Fibroblast of the aortic adventitia (primary cell): ENCODE results near the gene BAIAP2L2. TPM values are rescaled to one million over a fixed set of nuclear protein-coding genes. Genes with fewer than 3 reads are reported as not detected.

ENCODE experiments used
- DNase-seq: peaks from one replicate; pipeline ENCODE4 v3.0.0-alpha.2; 2010; ENCODE audit warnings: low read depth
- H3K4me3 ChIP-seq: 2 replicates; pipeline ENCODE4 v1.5.1; 2011; ENCODE audit warnings: low read depth, mild to moderate bottlenecking, control low read depth, low read length, moderate library complexity
- total RNA-seq: library from RNA; depleted of rRNA; stranded (reverse); fragments of >200 nt; gene quantifications from 2 replicates; pipeline ENCODE4 v1.2.3, GENCODE V29; 2012; ENCODE audit warnings: low replicate concordance
- TF ChIP-seq, protein P1 (sequence below): IDR thresholded peaks from 2 replicates; pipeline ENCODE4 v1.5.1; 2011; ENCODE audit warnings: mild to moderate bottlenecking, low read length, control low read depth, inconsistent platforms; ENCODE audit not compliant: insufficient read depth

BAIAP2L2 gene
- total RNA-seq, 1 donor: 6.0 TPM

DNA sequence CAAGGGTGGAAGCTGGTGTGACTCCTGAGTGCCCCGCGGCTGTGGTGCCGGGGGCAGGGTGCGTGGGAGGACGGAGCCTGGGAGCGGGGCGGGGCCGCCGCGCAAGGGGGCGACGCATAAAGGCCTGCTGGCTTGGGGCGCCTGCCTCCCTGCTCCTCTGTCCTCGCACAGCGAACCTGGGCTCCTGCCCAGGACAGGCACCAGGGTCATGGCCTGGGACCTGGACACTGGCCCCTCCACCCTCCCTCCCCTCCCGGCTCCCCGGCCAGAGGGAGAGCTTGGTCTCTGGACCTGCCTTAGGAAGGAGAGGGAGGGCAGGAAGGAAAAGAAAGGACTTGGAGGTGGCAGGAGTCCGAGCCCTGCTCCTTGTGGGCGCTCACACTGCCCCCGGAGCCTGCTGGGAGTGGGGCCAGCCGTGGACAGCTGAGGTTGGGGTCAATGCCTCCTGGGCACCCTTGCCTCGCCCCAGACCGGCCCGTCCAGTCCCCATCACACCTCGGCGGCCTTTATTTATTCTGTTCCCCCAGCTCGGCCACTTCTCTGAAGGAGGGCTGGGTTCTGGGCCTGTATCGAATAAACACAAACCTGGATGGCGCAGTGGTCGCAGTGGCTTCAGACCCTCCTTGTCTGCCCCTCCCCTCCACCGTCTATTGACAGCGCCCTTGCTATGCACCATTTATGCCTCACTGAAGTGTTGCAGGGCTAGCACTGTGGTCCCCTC lies 35.2 kb downstream of the BAIAP2L2 start:
- DNase-seq: no peak
- no peak overlapping the region for H3K4me3 ChIP-seq
- TF ChIP-seq, protein P1, sequence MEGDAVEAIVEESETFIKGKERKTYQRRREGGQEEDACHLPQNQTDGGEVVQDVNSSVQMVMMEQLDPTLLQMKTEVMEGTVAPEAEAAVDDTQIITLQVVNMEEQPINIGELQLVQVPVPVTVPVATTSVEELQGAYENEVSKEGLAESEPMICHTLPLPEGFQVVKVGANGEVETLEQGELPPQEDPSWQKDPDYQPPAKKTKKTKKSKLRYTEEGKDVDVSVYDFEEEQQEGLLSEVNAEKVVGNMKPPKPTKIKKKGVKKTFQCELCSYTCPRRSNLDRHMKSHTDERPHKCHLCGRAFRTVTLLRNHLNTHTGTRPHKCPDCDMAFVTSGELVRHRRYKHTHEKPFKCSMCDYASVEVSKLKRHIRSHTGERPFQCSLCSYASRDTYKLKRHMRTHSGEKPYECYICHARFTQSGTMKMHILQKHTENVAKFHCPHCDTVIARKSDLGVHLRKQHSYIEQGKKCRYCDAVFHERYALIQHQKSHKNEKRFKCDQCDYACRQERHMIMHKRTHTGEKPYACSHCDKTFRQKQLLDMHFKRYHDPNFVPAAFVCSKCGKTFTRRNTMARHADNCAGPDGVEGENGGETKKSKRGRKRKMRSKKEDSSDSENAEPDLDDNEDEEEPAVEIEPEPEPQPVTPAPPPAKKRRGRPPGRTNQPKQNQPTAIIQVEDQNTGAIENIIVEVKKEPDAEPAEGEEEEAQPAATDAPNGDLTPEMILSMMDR: no peak

DNA sequence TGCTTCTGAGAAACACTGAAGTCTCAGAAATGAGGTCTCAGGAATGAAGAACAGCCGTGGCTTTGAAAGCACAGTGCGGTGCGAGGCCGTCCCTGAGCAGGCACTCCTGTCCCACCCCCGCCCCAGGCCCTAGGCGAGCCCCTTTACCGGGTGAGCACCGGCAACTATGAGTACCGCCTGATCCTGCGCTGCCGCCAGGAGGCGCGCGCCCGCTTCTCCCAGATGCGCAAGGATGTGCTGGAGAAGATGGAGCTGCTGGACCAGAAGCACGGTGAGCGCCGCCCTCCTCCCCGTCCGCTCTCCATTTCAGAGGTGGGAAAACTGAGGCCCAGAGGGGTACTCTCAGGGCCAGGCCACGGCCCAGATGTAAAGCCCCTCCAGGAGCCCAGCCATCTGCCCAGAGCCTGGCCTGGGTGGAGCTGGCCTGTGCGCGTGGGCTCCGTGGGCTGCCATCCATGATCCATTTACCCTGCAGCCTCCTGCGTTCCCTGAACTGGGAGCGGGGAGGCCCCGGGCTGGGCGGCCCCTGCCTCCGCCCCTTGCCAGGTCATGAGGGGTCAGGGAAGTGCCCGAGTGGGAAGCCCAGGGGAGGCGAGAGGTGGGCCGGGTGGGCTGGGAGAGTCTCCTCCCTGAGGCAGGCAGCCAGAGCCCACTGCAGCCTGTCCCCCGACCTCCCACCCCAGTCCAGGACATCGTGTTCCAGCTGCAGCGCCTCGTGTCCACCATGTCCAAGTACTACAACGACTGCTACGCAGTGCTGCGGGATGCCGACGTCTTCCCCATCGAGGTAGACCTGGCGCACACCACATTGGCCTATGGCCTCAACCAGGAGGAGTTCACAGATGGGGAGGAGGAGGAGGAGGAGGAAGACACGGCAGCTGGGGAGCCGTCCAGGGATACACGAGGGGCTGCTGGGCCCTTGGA lies 36.0 kb downstream of the BAIAP2L2 start:
- no peak overlapping the region for H3K4me3 ChIP-seq
- TF ChIP-seq, protein P1: peak; percentile 54
- peak; percentile 29 for DNase-seq

GRCh38 chr22:38073150-38074130 lies 37.0 kb downstream of the BAIAP2L2 start:
- TF ChIP-seq, protein P1: no peak
- DNase-seq: no peak

DNA sequence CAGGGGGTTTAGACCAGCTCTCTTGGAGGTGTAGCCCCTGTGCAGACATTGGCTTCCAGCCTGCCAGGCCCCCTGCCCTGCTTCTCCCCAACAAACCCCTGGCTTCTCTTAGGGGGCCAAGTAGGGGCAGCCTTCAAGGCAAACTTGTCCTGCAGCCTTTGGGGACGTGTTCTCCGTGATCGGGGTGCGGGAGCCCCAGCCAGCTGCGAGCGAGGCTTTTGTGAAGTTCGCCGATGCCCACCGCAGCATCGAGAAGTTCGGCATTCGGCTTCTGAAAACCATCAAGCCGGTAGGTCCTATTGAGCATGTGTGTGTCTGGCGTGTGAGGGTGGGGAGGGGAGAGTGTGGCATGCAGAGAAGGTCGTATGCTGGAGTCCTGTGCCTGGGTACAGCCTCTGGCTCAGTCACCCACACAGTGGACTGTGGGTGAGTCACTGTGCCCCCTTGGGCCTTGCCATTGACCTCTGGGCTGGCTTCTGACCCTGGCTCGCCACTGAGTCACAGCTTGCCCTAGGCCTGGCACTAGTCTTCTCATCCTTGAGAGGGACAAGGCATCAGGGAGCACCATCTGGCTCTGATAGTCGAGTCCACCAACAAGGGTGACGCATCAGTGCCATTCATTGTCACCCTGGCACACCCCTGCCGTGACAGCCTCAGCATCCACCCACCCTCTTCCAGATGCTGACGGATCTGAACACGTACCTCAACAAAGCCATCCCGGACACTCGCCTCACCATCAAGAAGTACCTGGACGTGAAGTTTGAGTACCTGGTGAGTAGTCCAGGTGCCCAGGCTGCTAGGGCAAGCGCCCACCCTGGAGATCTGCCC lies 37.9 kb downstream of the BAIAP2L2 start:
- no peak for DNase-seq
- no peak overlapping the region for H3K4me3 ChIP-seq
- TF ChIP-seq, protein P1: no peak

More at GRCh38 chr22:38073150-38074130, 37.0 kb downstream of the BAIAP2L2 start:
- no peak overlapping the region for H3K4me3 ChIP-seq

DNA sequence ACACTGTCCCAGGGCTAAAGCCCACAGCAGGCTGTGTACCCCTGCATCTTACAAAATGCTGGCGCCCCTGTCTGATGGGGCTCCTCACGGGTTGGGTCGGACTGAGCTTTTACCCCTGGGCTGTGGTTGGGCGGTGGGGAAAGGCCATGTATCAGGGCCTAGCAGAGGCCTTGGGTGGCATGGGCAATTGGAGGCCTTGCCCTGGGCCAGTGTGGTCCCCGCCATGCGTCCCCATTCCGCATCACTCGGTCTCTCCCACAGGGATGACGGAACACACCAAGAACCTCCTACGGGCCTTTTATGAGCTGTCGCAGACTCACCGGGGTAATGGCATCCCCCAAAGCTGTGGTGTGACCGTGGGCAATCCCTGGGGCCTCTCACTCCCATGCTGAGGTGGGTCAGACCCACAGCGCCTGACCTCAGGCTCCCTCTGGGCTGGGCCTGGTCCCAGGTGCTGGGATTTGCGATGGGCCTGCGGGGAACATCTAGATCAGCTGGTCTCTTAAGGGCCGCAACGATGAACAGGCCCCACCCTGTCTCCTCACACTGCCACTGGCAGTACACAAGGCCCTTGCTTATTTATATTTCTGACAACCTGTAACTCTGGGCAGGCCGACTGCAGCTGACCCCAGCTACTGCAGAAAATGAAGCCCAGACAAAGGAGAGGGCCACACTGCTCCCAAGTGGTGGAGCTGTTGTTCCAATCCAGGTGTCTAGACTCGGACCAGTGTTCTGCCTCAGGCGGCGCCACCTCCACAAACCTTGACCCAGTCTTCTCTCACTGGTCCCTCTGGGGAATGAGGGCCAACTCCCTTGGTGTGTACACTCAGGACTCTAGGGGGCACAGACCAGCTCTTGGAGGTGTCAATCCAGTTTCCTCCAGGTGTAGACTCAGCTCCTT lies 38.8 kb downstream of the BAIAP2L2 start:
- no peak for DNase-seq
- H3K4me3 ChIP-seq: no peak overlapping the region
- TF ChIP-seq, protein P1: no peak
